Right atrium auricular region (tissue), 2 donors: ENCODE data around the gene ZNHIT6. TPM values are rescaled to one million over a fixed set of nuclear protein-coding genes. Genes with fewer than 3 reads are reported as not detected.

Experiments used
- DNase-seq: peaks from one replicate; pipeline ENCODE4 v3.0.0-alpha.2; 2019; ENCODE audit warnings: low spot score
- H3K27ac ChIP-seq, 2 donors: fragments of 200-600 bp; sonication (generic); 1 replicate in 1 of 2; 2 replicates in 1 of 2; pipeline ENCODE4 v1.5.1; 2016 to 2019
- H3K27me3 ChIP-seq, 2 donors: fragments of 200-600 bp; sonication (generic); one replicate each; pipeline versions ENCODE4 v1.5.1 to v1.6.0; 2017 to 2019
- H3K36me3 ChIP-seq: fragments of 200-600 bp; sonication (generic); one replicate; pipeline ENCODE4 v1.5.1; 2016
- H3K4me1 ChIP-seq, 2 donors: fragments of 200-600 bp; sonication (generic); one replicate each; pipeline versions ENCODE4 v1.5.1 to v1.6.0; 2017 to 2019
- H3K4me3 ChIP-seq, 2 donors: fragments of 200-600 bp; sonication (generic); 1 replicate in 1 of 2; 2 replicates in 1 of 2; pipeline ENCODE4 v1.5.1; 2017 to 2019; ENCODE audit warnings: mild to moderate bottlenecking in 1 of 2, moderate library complexity in 1 of 2
- H3K9me3 ChIP-seq, 2 donors: fragments of 200-600 bp; sonication (generic); one replicate each; pipeline ENCODE4 v1.5.1; 2019
- total RNA-seq, 2 donors: library from RNA; depleted of rRNA; stranded (reverse); fragments of >200 nt; gene quantifications; one replicate each; pipeline ENCODE4 v1.1.0, GENCODE V29; 2016
- TF ChIP-seq, protein P1 (sequence below), 2 donors: fragments of 200-600 bp; sonication (generic); IDR thresholded peaks; one replicate each; pipeline ENCODE4 v1.5.1; 2019; ENCODE audit warnings: antibody characterized with exemption in 2 of 2

The ZNHIT6 gene
- total RNA-seq, 2 donors from 2014 or later: 7.0 to 8.4 TPM

DNA sequence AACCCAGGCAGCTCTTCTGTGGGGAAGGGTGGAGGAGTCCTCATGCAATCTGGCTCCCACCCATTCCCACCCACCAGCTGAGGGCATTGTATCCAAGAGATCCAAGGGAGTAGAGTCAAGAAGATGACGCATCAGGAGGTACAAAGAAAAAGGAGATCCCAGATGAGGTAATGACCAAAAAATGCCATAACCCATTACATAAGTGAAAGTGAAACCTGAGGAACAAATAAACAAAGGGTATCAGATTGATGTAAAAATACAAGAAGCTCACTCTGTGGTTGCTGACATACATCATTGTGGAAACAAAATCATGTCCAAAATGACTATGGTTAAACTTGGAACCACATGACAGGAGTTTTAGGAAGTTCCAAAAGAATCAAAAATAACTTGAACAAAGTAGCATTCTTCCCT lies 85.2 kb downstream of the ZNHIT6 start:
- Histone ChIP-seq H3K4me3 (no peak overlapping the region), H3K9me3 (peaks cover 3 to 21% of the 10 kb centered on the region in 2 donors), H3K4me1 (no peaks in the 10 kb centered on the region), H3K36me3 (peaks cover 6% of the 10 kb centered on the region), H3K27me3 (no peaks in the 10 kb centered on the region), H3K27ac (no peak overlapping the region)
- DNase-seq: no peak
- TF ChIP-seq, protein P1, sequence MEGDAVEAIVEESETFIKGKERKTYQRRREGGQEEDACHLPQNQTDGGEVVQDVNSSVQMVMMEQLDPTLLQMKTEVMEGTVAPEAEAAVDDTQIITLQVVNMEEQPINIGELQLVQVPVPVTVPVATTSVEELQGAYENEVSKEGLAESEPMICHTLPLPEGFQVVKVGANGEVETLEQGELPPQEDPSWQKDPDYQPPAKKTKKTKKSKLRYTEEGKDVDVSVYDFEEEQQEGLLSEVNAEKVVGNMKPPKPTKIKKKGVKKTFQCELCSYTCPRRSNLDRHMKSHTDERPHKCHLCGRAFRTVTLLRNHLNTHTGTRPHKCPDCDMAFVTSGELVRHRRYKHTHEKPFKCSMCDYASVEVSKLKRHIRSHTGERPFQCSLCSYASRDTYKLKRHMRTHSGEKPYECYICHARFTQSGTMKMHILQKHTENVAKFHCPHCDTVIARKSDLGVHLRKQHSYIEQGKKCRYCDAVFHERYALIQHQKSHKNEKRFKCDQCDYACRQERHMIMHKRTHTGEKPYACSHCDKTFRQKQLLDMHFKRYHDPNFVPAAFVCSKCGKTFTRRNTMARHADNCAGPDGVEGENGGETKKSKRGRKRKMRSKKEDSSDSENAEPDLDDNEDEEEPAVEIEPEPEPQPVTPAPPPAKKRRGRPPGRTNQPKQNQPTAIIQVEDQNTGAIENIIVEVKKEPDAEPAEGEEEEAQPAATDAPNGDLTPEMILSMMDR (IDR thresholded peaks at IDR 0.05): no peak

DNA sequence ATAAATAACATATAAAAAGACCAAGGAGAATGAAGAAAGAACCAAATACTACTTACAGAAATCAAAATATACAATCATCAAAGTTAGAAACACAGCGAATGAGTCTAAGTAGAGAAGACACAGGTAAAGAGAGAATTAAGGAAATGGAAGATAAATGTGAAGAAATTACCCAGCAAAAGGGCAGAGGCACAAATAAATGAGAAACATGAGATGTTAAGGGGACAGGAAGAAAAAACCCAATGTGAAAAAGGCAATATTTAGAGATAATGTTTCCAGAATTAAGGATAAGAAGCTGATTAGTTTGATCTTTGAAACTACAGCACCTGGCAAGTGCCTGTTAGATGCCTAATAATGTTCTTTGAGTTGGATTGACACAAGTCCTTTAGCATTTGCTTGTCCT lies 86.8 kb downstream of the ZNHIT6 start:
- Histone ChIP-seq H3K4me3 (no peak overlapping the region), H3K27me3 (no peaks in the 10 kb centered on the region), H3K9me3 (peaks cover 3 to 21% of the 10 kb centered on the region in 2 donors), H3K4me1 (no peaks in the 10 kb centered on the region), H3K27ac (no peak overlapping the region), H3K36me3 (peaks cover 6% of the 10 kb centered on the region)
- no peak for DNase-seq
- TF ChIP-seq, protein P1 (IDR thresholded peaks at IDR 0.05): no peak

DNA sequence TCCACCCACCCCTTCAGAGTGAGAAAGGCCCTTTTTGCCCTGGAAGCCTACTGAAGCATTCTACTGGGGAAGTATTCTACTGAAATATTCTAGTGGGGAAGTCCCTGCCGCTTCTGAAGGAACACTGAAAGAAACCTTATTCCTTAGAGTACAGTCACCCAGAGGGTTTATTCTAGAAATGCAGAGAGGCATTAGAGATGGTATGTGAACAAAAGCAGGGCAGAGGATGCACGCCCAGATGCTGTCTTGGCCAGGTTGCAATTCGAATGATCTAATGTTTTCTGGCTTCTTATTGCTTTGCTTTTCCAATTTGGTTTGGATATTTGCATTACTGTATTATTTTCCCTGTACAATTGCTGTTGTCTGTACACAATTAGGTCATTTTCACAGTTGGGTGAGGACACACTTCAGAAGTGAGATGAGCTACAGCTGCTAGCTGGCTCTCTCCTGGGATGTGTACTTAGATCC lies 90.6 kb downstream of the ZNHIT6 start:
- Histone ChIP-seq H3K36me3 (no peaks in the 10 kb centered on the region), H3K27me3 (no peaks in the 10 kb centered on the region), H3K27ac (no peak overlapping the region), H3K4me1 (peaks cover 0 to 6% of the 10 kb centered on the region in 2 donors), H3K9me3 (peaks cover 3 to 21% of the 10 kb centered on the region in 2 donors), H3K4me3 (no peak overlapping the region)
- DNase-seq: no peak
- TF ChIP-seq, protein P1 (IDR thresholded peaks at IDR 0.05): no peak

DNA sequence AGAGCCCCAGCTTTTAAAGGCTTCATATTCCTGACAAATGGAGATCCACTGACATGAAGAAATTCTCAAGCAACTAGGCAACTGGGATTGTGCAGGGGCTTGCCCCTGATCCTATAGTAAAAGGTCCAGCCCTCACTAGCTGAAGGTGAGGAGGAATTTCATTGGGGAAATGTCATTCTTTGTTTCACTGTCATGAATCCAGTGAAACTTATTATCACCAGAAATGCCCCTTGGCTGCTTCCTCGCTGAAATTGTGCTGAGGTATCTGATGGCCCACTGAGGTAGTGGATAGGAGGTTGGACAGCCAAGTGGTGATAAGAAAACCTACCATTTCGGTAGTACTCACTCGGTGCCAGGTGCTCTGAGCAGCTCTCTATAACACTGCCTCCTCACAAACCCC lies 91.5 kb downstream of the ZNHIT6 start:
- H3K27me3 ChIP-seq: no peaks in the 10 kb centered on the region
- no peak overlapping the region for H3K27ac ChIP-seq
- H3K4me3 ChIP-seq: no peak overlapping the region
- TF ChIP-seq, protein P1 (IDR thresholded peaks at IDR 0.05): no peak
- H3K4me1 ChIP-seq: peaks cover 0 to 16% of the 10 kb centered on the region in 2 donors
- H3K9me3 ChIP-seq: peaks cover 3 to 13% of the 10 kb centered on the region in 2 donors
- no peaks in the 10 kb centered on the region for H3K36me3 ChIP-seq
- DNase-seq: no peak

DNA sequence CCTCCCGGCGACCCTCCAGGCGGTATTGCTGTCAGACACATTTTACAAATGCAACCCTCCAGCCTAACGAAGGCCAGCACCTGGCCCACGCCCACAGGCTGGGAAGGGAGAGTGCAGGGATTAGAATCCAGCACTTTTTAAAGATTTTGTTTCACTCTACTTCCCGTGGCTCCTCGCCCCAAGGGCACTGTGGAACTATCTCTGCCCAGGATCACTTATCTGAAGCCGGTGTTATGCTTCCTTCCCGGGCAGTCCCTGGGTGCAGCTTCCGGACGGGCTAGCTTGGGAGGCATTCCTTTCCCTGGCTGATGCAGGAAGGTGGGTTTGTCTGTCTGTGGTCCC lies 91.9 kb downstream of the ZNHIT6 start:
- H3K4me3 ChIP-seq: peak overlapping the region in 1 of 2 donors; percentile 9
- no peak overlapping the region for H3K27ac ChIP-seq
- no peaks in the 10 kb centered on the region for H3K27me3 ChIP-seq
- H3K4me1 ChIP-seq: peaks cover 0 to 20% of the 10 kb centered on the region in 2 donors
- DNase-seq: no peak
- TF ChIP-seq, protein P1 (IDR thresholded peaks at IDR 0.05): no peak
- no peaks in the 10 kb centered on the region for H3K36me3 ChIP-seq
- H3K9me3 ChIP-seq: peaks cover 0 to 9% of the 10 kb centered on the region in 2 donors
